ENCODE results near the gene PTX4. TPM values are rescaled to one million over a fixed set of nuclear protein-coding genes. Genes with fewer than 3 reads are reported as not detected.

Gene PTX4
- polyA plus RNA-seq, 1 donor (not counting 4 experiments of a cell fraction or from before 2014, with no cell fraction given) = not detected

DNA sequence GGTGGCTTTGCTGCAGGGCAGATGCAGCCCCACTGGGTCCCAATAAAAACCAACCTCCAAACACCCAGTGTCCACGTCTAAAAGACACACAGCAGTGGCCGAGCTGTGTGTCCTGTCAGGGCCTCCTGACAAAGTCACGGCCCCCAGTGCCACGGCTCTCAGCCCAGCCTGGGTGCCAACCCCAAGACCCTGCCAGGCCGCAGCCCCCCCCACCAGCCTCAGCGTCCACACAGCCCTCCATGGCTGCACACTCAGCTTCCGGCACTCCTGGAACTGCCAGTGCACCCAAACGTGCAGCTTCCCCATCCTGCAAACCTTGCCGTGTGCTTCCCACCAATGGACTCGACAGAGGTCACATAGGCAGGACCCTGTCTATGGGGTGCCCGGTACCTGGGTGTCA lies 40.8 kb downstream of the PTX4 start:
- dilution Hi-C loops (cut with MboI; ENCODE audit: extremely low pct_ligation_motif_present, low sequenced_read_pairs) = no loop called here
- Histone ChIP-seq H3K36me3 (ENCODE audit: control insufficient read depth in 2 of 2, extremely low read depth in 1 of 2, insufficient read depth in 2 of 2, low read length in 2 of 2) (peaks cover 0 to 25% of the 10 kb centered on the region in 2 experiments), H3K9ac (ENCODE audit: control insufficient read depth, extremely low read depth, insufficient read depth, low read length) (no peak overlapping the region), H4K20me1 (ENCODE audit: control insufficient read depth, extremely low read depth, insufficient read depth, low read length) (no peaks in the 10 kb centered on the region), H3K4me3 (ENCODE audit: control insufficient read depth in 2 of 3, extremely low read depth in 1 of 3, insufficient read depth in 2 of 3, low read depth in 1 of 3, low read length in 3 of 3) (no peak overlapping the region), H3K79me2 (ENCODE audit: control insufficient read depth, insufficient read depth, low read length) (no peaks in the 10 kb centered on the region), H3K4me2 (ENCODE audit: control insufficient read depth, extremely low read depth, insufficient read depth, low read depth, low read length) (no peak overlapping the region), H3K27ac (ENCODE audit: control insufficient read depth, insufficient read depth, low read length) (no peak overlapping the region), H3K4me1 (ENCODE audit: control insufficient read depth, extremely low read depth, insufficient read depth, low read length) (no peaks in the 10 kb centered on the region), H3K9me3 (ENCODE audit: control insufficient read depth, low read depth, low read length) (no peaks in the 10 kb centered on the region), H2AFZ (ENCODE audit: control insufficient read depth, low read length) (no peak overlapping the region), H3K9me1 (ENCODE audit: control insufficient read depth, extremely low read depth, insufficient read depth, low read length) (no peaks in the 10 kb centered on the region), H3K27me3 (ENCODE audit: control insufficient read depth, extremely low read depth, insufficient read depth, low read length) (no peaks in the 10 kb centered on the region)
- FAIRE-seq (no peak), DNase-seq (ENCODE audit: low read depth, low spot score) (no peak)
- TF ChIP-seq EZH2 (IDR thresholded peaks at IDR 0.05; ENCODE audit: low read length) = no peak
- TF ChIP-seq, protein P1, sequence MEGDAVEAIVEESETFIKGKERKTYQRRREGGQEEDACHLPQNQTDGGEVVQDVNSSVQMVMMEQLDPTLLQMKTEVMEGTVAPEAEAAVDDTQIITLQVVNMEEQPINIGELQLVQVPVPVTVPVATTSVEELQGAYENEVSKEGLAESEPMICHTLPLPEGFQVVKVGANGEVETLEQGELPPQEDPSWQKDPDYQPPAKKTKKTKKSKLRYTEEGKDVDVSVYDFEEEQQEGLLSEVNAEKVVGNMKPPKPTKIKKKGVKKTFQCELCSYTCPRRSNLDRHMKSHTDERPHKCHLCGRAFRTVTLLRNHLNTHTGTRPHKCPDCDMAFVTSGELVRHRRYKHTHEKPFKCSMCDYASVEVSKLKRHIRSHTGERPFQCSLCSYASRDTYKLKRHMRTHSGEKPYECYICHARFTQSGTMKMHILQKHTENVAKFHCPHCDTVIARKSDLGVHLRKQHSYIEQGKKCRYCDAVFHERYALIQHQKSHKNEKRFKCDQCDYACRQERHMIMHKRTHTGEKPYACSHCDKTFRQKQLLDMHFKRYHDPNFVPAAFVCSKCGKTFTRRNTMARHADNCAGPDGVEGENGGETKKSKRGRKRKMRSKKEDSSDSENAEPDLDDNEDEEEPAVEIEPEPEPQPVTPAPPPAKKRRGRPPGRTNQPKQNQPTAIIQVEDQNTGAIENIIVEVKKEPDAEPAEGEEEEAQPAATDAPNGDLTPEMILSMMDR (optimal IDR thresholded peaks at IDR 0.05 in 1 of 3, IDR thresholded peaks at IDR 0.05 in 1 of 3, conservative IDR thresholded peaks at IDR 0.05 in 1 of 3; ENCODE audit: extremely low read depth in 1 of 3, insufficient read depth in 2 of 3, low read length in 3 of 3) = no peak

DNA sequence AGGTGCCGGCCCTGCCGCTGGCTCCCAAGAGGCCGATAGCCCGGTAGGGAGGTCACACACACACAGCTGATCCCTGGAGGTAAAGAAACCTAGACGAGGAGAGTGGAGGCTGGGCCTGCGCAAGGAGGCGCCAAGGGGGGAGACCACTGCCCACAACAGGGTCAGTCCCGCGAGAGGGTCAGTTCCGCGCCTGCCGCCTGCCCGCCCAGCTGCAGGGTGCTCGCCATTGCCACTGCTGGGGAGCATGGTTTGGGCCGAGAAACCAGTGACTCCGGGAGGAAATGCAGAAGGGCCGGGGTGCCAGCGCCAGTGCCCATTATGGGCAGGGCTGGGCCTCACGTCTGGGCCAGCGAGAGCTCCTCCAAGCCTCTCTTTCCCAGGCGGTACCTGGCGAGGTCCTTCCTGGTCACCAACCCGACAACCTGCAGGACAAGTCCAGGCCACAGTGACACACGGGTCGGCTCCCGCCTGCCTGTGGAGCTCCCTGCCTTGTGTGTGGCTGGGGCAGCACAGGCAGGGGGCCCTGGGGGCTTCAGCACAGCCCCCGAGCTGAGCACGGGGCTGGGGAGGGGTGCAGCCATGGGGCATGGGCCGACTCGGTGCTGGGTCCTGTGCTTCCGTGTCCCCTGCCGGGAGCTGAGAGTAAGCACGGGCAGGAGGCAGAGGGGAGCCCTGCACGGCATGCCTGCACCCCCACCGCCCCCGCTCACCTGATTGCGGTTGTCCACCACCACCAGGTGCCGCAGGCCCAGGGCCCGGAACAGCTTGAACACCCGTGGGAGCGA lies 42.3 kb downstream of the PTX4 start:
- no peak overlapping the region for H3K4me2 ChIP-seq (ENCODE audit: control insufficient read depth, extremely low read depth, insufficient read depth, low read depth, low read length)
- H3K9ac ChIP-seq (ENCODE audit: control insufficient read depth, extremely low read depth, insufficient read depth, low read length) = no peak overlapping the region
- no peaks in the 10 kb centered on the region for H3K9me1 ChIP-seq (ENCODE audit: control insufficient read depth, extremely low read depth, insufficient read depth, low read length)
- no peaks in the 10 kb centered on the region for H3K79me2 ChIP-seq (ENCODE audit: control insufficient read depth, insufficient read depth, low read length)
- H3K4me3 ChIP-seq (ENCODE audit: control insufficient read depth in 2 of 3, extremely low read depth in 1 of 3, insufficient read depth in 2 of 3, low read depth in 1 of 3, low read length in 3 of 3) = no peak overlapping the region
- no peak overlapping the region for H2AFZ ChIP-seq (ENCODE audit: control insufficient read depth, low read length)
- no peak overlapping the region for H3K27ac ChIP-seq (ENCODE audit: control insufficient read depth, insufficient read depth, low read length)
- FAIRE-seq (no peak), DNase-seq (ENCODE audit: low read depth, low spot score) (no peak)
- no peaks in the 10 kb centered on the region for H4K20me1 ChIP-seq (ENCODE audit: control insufficient read depth, extremely low read depth, insufficient read depth, low read length)
- H3K9me3 ChIP-seq (ENCODE audit: control insufficient read depth, low read depth, low read length) = no peaks in the 10 kb centered on the region
- dilution Hi-C loops (cut with MboI; ENCODE audit: extremely low pct_ligation_motif_present, low sequenced_read_pairs) = no loop called here
- TF ChIP-seq, protein P1 (optimal IDR thresholded peaks at IDR 0.05 in 1 of 3, IDR thresholded peaks at IDR 0.05 in 1 of 3, conservative IDR thresholded peaks at IDR 0.05 in 1 of 3; ENCODE audit: extremely low read depth in 1 of 3, insufficient read depth in 2 of 3, low read length in 3 of 3) = no peak
- no peak for TF ChIP-seq EZH2 (IDR thresholded peaks at IDR 0.05; ENCODE audit: low read length)
- no peaks in the 10 kb centered on the region for H3K27me3 ChIP-seq (ENCODE audit: control insufficient read depth, extremely low read depth, insufficient read depth, low read length)
- peaks cover 0 to 18% of the 10 kb centered on the region in 2 experiments for H3K36me3 ChIP-seq (ENCODE audit: control insufficient read depth in 2 of 2, extremely low read depth in 1 of 2, insufficient read depth in 2 of 2, low read length in 2 of 2)
- no peaks in the 10 kb centered on the region for H3K4me1 ChIP-seq (ENCODE audit: control insufficient read depth, extremely low read depth, insufficient read depth, low read length)

Measured in keratinocyte (primary cell).